ENCODE data around the gene TM4SF5. TPM values are rescaled to one million over a fixed set of nuclear protein-coding genes. Genes with fewer than 3 reads are reported as not detected.

The TM4SF5 gene
- total RNA-seq, 1 experiment from 2014 or later, result not detected

- DNase-seq (ENCODE audit: low read depth), result no peak
Observed at GRCh38 chr17:4786106-4786511, 14.4 kb downstream of the TM4SF5 start, which contains the start of gene VMO1. Gene VMO1 (minus strand): TSS chr17:4786364. CDS start chr17:4786352, 12 bp downstream.

DNA sequence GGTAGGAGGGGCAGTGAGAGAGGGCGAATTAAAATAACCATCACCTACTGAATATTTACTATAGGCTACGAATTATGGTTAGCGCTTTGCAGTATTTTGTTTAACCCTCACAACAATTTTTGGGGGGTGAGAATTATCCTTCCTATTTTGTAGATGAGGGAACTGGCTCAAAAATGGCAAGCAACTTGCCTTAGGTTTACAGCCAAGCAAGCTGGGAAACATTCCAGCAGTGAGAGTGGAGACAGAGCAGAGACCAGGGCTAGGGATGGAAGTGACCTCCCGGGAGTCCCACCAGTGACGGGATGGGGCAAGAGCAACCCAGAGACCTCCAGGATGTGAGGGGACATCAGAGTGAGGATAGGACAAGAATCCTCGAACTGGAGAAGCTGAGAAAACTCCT lies 14.8 kb downstream of the TM4SF5 start:
- DNase-seq (ENCODE audit: low read depth), result no peak
- in situ Hi-C loops (cut with HindIII; ENCODE audit: low pct_unique_long_range_greater_than_20kb, low sequenced_read_pairs), result no loop called here

More at GRCh38 chr17:4786106-4786511, 14.4 kb downstream of the TM4SF5 start, which contains the start of gene VMO1:
- in situ Hi-C loops (cut with HindIII; ENCODE audit: low pct_unique_long_range_greater_than_20kb, low sequenced_read_pairs), result no loop called here

DNA sequence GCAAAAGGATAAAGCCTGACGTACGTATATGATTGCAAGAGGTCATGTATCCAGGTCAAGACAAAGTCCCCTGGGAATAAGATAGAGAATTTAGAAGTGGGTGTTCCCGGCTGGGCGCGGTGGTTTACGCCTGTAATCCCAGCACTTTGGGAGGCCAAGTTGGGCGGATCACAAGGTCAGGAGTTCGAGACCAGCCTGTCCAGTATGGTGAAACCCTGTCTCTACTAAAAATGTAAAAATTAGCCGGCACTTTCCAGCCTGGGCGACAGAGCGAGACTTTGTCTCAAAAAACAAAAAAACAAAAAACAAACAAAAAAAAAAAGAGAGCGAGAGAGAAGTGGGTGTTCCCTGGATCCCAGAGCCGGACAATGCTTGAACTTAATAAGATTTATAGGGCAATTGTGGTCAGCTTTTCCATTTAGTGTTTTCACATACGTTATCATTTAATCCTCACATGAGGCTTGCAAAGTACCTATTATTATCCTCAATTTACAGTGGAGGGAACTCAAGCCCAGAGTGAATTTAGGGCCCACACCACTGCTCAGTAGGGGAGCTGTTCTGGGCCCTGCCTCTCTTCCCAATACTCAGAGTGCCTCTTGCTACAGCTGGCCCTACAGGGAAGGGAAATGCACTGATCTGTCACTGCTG lies 16.6 kb downstream of the TM4SF5 start:
- DNase-seq (ENCODE audit: low read depth), result no peak
- in situ Hi-C loops (cut with HindIII; ENCODE audit: low pct_unique_long_range_greater_than_20kb, low sequenced_read_pairs), result no loop called here

DNA sequence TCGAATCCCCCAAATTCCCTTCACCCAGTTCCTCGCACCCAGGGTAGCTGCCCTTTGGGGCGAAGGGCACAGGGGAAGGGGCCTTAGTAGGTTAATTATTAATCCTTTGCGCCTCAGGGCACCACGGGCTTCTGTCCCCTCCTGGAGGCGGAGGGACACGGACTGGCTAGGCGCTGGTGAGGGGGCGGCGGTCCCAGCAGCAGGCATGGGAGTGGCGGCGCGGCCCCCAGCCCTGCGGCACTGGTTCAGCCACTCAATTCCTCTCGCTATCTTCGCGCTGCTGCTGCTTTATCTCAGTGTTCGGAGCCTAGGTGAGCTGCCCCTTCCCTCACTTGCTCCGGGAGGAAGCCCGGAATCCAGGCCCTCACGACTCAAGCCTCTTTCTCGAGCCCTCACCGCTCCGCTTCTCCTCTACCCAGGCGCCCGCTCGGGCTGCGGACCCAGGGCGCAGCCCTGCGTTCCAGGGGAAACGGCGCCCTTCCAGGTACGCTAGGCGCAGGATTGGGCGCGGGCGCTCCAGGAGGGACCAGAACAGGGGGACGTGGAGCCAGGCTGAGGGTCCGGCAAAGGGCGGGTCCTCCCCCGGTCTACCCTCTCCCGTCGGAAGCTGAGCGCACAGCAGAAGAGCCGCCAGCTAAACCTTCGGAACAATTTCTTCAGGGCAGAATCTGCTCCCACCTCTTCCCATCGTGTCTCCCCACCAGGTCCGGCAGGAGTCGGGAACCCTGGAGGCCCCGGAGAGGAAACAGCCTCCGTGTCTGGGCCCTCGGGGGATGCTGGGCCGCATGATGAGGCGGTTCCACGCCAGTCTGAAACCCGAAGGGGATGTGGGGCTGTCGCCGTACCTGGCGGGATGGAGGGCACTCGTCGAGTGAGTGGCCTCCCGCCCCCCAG lies 17.4 kb downstream of the TM4SF5 start, which contains the start of gene GLTPD2:
GLTPD2 (plus strand) TSS at position 158 of the 894 bp plus-strand sequence; CDS start at position 206, 48 bp downstream.
- DNase-seq (ENCODE audit: low read depth), result no peak
- in situ Hi-C loops (cut with HindIII; ENCODE audit: low pct_unique_long_range_greater_than_20kb, low sequenced_read_pairs), result no loop called here

- in situ Hi-C loops (cut with HindIII; ENCODE audit: low pct_unique_long_range_greater_than_20kb, low sequenced_read_pairs), result no loop called here
- no peak for DNase-seq (ENCODE audit: low read depth)
Observed at GRCh38 chr17:4789701-4789950, 17.9 kb downstream of the TM4SF5 start.

- peak; percentile 90 for DNase-seq (ENCODE audit: low read depth)
- in situ Hi-C loops (cut with HindIII; ENCODE audit: low pct_unique_long_range_greater_than_20kb, low sequenced_read_pairs), result no loop called here
Observed at GRCh38 chr17:4789951-4790704, 18.4 kb downstream of the TM4SF5 start.

GRCh38 chr17:4790705-4791088 lies 19.0 kb downstream of the TM4SF5 start:
- DNase-seq (ENCODE audit: low read depth), result no peak
- in situ Hi-C loops (cut with HindIII; ENCODE audit: low pct_unique_long_range_greater_than_20kb, low sequenced_read_pairs), result no loop called here

DNA sequence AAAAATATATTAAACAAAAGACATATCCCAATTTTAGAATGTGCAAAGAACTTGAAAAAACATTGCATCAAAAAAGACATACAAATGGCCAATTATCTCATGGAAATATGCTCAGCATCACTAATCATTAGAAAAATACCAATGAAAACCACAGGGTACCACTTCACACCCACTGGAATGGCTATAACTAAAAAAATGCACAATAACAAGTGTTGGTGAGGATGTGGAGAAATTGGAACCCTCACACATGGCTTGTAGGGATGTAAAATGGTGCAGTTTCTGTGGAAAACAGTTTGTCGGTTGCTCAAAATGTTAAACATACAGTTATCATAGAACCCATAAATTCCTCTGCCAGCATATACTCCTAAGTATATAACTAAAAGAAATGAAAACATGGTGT lies 23.5 kb downstream of the TM4SF5 start:
- DNase-seq (ENCODE audit: low read depth), result no peak
- in situ Hi-C loops (cut with HindIII; ENCODE audit: low pct_unique_long_range_greater_than_20kb, low sequenced_read_pairs), result no loop called here

DNA sequence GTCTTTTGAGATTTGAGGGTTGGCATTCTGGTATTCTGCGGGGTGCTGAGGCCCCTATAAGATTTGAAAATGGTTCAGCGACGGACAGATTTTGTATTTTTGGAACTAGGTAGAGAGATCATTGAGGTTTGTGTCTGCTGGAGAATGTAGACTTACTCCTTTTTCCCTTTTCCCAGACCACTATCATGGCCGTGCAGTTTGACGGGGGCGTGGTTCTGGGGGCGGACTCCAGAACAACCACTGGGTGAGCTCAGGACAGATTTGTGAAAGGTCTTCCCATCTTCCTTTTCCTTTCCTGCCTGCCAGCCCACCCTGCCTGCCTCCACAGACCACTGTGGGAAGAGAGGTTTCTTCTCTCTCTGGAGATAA lies 24.9 kb downstream of the TM4SF5 start:
- in situ Hi-C loops (cut with HindIII; ENCODE audit: low pct_unique_long_range_greater_than_20kb, low sequenced_read_pairs), result no loop called here
- peak; percentile 30 for DNase-seq (ENCODE audit: low read depth)

DNA sequence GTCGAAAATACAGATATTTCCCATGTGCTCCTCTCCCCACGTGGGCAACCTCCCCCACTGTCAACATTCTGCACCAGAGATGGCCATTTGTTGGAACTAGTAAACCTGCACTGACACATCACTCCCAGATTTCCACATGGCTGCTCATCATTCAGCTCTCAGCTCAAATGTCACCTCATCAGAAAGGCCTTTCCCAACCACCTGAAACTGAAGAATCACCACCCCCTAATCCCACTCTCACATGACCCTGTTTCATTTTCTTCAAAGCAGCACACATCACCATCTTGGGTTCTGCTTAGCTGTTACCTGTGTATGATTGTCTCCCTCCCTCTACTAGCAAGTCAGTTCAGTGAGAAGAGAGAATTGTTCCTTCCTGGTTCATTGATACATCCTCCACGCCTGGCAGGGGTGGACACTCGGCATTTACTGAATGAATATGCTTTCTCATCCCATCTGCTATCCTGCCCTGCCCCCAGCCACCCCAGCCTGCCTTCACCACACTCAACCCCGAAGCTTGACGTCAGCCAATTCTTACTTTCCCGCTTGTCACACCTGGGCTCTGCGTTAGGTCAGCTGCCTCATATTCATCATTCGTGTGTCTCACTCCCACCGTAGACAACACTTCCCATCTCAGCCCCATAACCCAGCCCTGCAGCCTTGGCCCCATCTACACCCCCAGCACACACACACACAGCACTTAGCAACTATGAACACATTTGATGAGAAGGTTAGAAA lies 28.9 kb downstream of the TM4SF5 start:
- in situ Hi-C loops (cut with HindIII; ENCODE audit: low pct_unique_long_range_greater_than_20kb, low sequenced_read_pairs), result no loop called here
- DNase-seq (ENCODE audit: low read depth), result peak; percentile 37

- DNase-seq (ENCODE audit: low read depth), result no peak
Observed at GRCh38 chr17:4802228-4802627, 30.5 kb downstream of the TM4SF5 start, which contains the start of gene C17orf114. Gene C17orf114 (minus strand): TSS chr17:4802328.

GRCh38 chr17:4806456-4806776 lies 34.7 kb downstream of the TM4SF5 start:
- in situ Hi-C loops (cut with HindIII; ENCODE audit: low pct_unique_long_range_greater_than_20kb, low sequenced_read_pairs), result no loop called here

More at GRCh38 chr17:4802228-4802627, 30.5 kb downstream of the TM4SF5 start, which contains the start of gene C17orf114:
- in situ Hi-C loops (cut with HindIII; ENCODE audit: low pct_unique_long_range_greater_than_20kb, low sequenced_read_pairs), result no loop called here

GRCh38 chr17:4806777-4807604 lies 35.3 kb downstream of the TM4SF5 start, which contains the start of gene PLD2:
Gene PLD2 (plus strand): TSS chr17:4807152. CDS start chr17:4807773, 621 bp downstream.
- peak; percentile 49 for DNase-seq (ENCODE audit: low read depth)

More at GRCh38 chr17:4806456-4806776, 34.7 kb downstream of the TM4SF5 start:
- DNase-seq (ENCODE audit: low read depth), result no peak

GRCh38 chr17:4807605-4808377 lies 36.1 kb downstream of the TM4SF5 start:
- in situ Hi-C loops (cut with HindIII; ENCODE audit: low pct_unique_long_range_greater_than_20kb, low sequenced_read_pairs), result no loop called here
- DNase-seq (ENCODE audit: low read depth), result no peak

More at GRCh38 chr17:4806777-4807604, 35.3 kb downstream of the TM4SF5 start, which contains the start of gene PLD2:
- in situ Hi-C loops (cut with HindIII; ENCODE audit: low pct_unique_long_range_greater_than_20kb, low sequenced_read_pairs), result no loop called here

- DNase-seq (ENCODE audit: low read depth), result no peak
- in situ Hi-C loops (cut with HindIII; ENCODE audit: low pct_unique_long_range_greater_than_20kb, low sequenced_read_pairs), result no loop called here
Observed at GRCh38 chr17:4808378-4808767, 36.7 kb downstream of the TM4SF5 start.

GRCh38 chr17:4810696-4811290 lies 39.1 kb downstream of the TM4SF5 start:
- no peak for DNase-seq (ENCODE audit: low read depth)
- in situ Hi-C loops (cut with HindIII; ENCODE audit: low pct_unique_long_range_greater_than_20kb, low sequenced_read_pairs), result no loop called here

Measured in Caki2 (cell line).